SK-N-SH treated with all-trans-retinoic acid at 6 μM for 48 hours (cell line): ENCODE results near the gene BIN2.

ENCODE experiments used
- TCF4 ChIP-seq: fragments of 250-450 bp; sonication (Bioruptor Pico); IDR thresholded peaks from 2 replicates; pipeline ENCODE4 v1.8.0; 2021; ENCODE audit warnings: mild to moderate bottlenecking, moderate library complexity, borderline replicate concordance
- TOX ChIP-seq: fragments of 250-450 bp; sonication (Bioruptor Pico); IDR thresholded peaks from 2 replicates; pipeline ENCODE4 v1.8.0; 2021; ENCODE audit warnings: mild to moderate bottlenecking, moderate library complexity, borderline replicate concordance
- TF ChIP-seq, protein P1 (sequence below): fragments of 250-450 bp; sonication (Bioruptor Pico); IDR thresholded peaks from 2 replicates; pipeline ENCODE4 v1.5.1; 2021; ENCODE audit warnings: mild to moderate bottlenecking, moderate library complexity

DNA sequence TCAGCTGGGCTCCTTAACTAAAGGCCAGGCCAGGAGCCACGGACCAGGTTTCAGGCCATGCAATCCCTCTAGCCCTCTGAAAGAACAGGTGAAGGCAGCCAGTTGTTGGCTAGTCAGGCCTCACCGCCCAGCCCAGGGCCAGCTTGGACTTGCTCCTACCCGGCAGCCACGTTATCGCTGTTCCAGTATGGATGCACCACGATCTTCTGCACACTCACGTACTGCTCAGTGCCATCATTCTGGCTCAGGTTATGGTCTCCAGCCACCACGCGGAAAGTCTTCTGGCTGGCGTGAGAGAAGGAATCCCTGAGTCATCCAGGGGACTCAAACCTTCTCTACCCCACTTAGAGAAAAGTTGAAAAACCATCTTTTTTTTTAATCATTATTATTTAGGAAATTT, 18.4 kb upstream of the BIN2 start:
- TF ChIP-seq TCF4 (no peak), TOX (CRISPR knock-in tag) (no peak)
- TF ChIP-seq, protein P1, sequence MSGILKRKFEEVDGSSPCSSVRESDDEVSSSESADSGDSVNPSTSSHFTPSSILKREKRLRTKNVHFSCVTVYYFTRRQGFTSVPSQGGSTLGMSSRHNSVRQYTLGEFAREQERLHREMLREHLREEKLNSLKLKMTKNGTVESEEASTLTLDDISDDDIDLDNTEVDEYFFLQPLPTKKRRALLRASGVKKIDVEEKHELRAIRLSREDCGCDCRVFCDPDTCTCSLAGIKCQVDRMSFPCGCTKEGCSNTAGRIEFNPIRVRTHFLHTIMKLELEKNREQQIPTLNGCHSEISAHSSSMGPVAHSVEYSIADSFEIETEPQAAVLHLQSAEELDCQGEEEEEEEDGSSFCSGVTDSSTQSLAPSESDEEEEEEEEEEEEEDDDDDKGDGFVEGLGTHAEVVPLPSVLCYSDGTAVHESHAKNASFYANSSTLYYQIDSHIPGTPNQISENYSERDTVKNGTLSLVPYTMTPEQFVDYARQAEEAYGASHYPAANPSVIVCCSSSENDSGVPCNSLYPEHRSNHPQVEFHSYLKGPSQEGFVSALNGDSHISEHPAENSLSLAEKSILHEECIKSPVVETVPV (CRISPR knock-in tag) = no peak
